Testis (tissue), 3 donors: ENCODE measurements around the gene KMT2B. TPM values are rescaled to one million over a fixed set of nuclear protein-coding genes. Genes with fewer than 3 reads are reported as not detected.

Experiments
- DNase-seq: peaks from one replicate; pipeline ENCODE4 v3.0.0-alpha.2; 2019
- H3K27ac ChIP-seq, 2 donors: fragments of 200-600 bp; sonication (generic); one replicate each; pipeline ENCODE4 v1.5.1; 2019
- H3K27me3 ChIP-seq: fragments of 200-600 bp; sonication (generic); one replicate; pipeline ENCODE4 v1.5.1; 2019
- H3K36me3 ChIP-seq: fragments of 200-600 bp; sonication (generic); one replicate; pipeline ENCODE4 v1.5.1; 2017; ENCODE audit warnings: low read depth; ENCODE audit errors: missing control alignments
- H3K4me1 ChIP-seq: fragments of 200-600 bp; sonication (generic); one replicate; pipeline ENCODE4 v1.5.1; 2019
- H3K4me3 ChIP-seq, 2 donors: fragments of 200-600 bp; sonication (generic); one replicate each; pipeline ENCODE4 v1.5.1; 2017 to 2019
- H3K9me3 ChIP-seq: fragments of 200-600 bp; sonication (generic); one replicate; pipeline ENCODE4 v1.5.1; 2017
- CTCF ChIP-seq, 3 experiments: fragments of 450-650 bp in 2 of 3; fragments of 200-600 bp in 1 of 3; sonication (generic) in 1 of 3; IDR thresholded peaks; one replicate each; pipeline ENCODE4 v1.5.1; 2016 to 2019; ENCODE audit warnings: antibody characterized with exemption in 3 of 3, mild to moderate bottlenecking in 2 of 3, moderate library complexity in 1 of 3
- POLR2A ChIP-seq: fragments of 450-650 bp; IDR thresholded peaks from one replicate; pipeline ENCODE4 v1.6.1; 2017; ENCODE audit warnings: antibody characterized with exemption, mild to moderate bottlenecking, moderate library complexity
- WGBS, 2 donors: methylation state at CpG; one replicate each; pipeline ENCODE4 v1.1.5; 2018; 5-methylcytosine and 5-hydroxymethylcytosine counted together
- intact Hi-C: fragments of 100-400 bp; cut with DNase I; formaldehyde crosslinking; loops from one replicate; pipeline ENCODE4 v1.15.1; 2023; ENCODE audit warnings: low total_unique reads
- polyA plus RNA-seq: library from polyadenylated mRNA; stranded (reverse); fragments of 350-450 nt; fragmentation: Illumina TruSeq; extraction: RNeasy Lipid Tissue Mini Kit (QIAGEN cat#74804); gene quantifications from one replicate; pipeline ENCODE4 v1.2.3, GENCODE V29; 2014; ENCODE audit warnings: low read depth, low replicate concordance; ENCODE audit not compliant: insufficient read depth
- total RNA-seq, 2 donors: library from RNA; depleted of rRNA; stranded (reverse); fragments of >200 nt; gene quantifications; one replicate each; pipeline ENCODE4 v1.2.3, GENCODE V29; 2016

Gene KMT2B
- total and polyA plus RNA-seq, 3 donors from 2014 or later: 73.3 to 110 (median 109) TPM

- Histone ChIP-seq H3K36me3 (no peaks in the 10 kb centered on the region), H3K4me1 (no peaks in the 10 kb centered on the region), H3K27me3 (no peaks in the 10 kb centered on the region), H3K27ac (no peak overlapping the region), H3K4me3 (no peak overlapping the region), H3K9me3 (no peaks in the 10 kb centered on the region)
- WGBS, 2 donors: 87 to 92% methylated on average over 5 to 18 of the region's 18 CpGs
- TF ChIP-seq POLR2A: no peak
- no peak for TF ChIP-seq CTCF (IDR thresholded peaks at IDR 0.05)
- intact Hi-C loops: no loop called here
- DNase-seq: no peak
Observed at GRCh38 chr19:35729021-35729420, 11.2 kb downstream of the KMT2B start.

- 73 to 88% methylated on average over 3 to 11 of the region's 11 CpGs for WGBS, 2 donors
- H3K4me3 ChIP-seq: no peak overlapping the region
- H3K4me1 ChIP-seq: no peaks in the 10 kb centered on the region
- TF ChIP-seq POLR2A (no peak), CTCF (IDR thresholded peaks at IDR 0.05) (no peak)
- DNase-seq: no peak
- no peaks in the 10 kb centered on the region for H3K27me3 ChIP-seq
- H3K9me3 ChIP-seq: no peaks in the 10 kb centered on the region
- intact Hi-C loops: no loop called here
- H3K36me3 ChIP-seq: no peaks in the 10 kb centered on the region
- H3K27ac ChIP-seq: no peak overlapping the region
Observed at GRCh38 chr19:35729763-35730162, 12.0 kb downstream of the KMT2B start.

GRCh38 chr19:35730326-35730725 is 12.5 kb downstream of the KMT2B start:
- H3K36me3 ChIP-seq: no peaks in the 10 kb centered on the region

GRCh38 chr19:35731353-35731752 is 13.6 kb downstream of the KMT2B start:
- intact Hi-C loops: no loop called here
- TF ChIP-seq CTCF (IDR thresholded peaks at IDR 0.05) (no peak), POLR2A (no peak)
- Histone ChIP-seq H3K9me3 (no peaks in the 10 kb centered on the region), H3K36me3 (no peaks in the 10 kb centered on the region), H3K27me3 (no peaks in the 10 kb centered on the region), H3K4me3 (no peak overlapping the region), H3K27ac (no peak overlapping the region), H3K4me1 (no peaks in the 10 kb centered on the region)
- no peak for DNase-seq
- 83 to 87% methylated on average over 9 of the region's 9 CpGs for WGBS, 2 donors

More at GRCh38 chr19:35730326-35730725, 12.5 kb downstream of the KMT2B start:
- no peak overlapping the region for H3K27ac ChIP-seq
- intact Hi-C loops: no loop called here
- no peaks in the 10 kb centered on the region for H3K9me3 ChIP-seq
- H3K4me1 ChIP-seq: no peaks in the 10 kb centered on the region
- no peak for DNase-seq
- 92 to 96% methylated on average over 18 of the region's 18 CpGs for WGBS, 2 donors
- no peak for TF ChIP-seq CTCF (IDR thresholded peaks at IDR 0.05)
- no peak for TF ChIP-seq POLR2A
- no peak overlapping the region for H3K4me3 ChIP-seq
- H3K27me3 ChIP-seq: no peaks in the 10 kb centered on the region

- Histone ChIP-seq H3K4me3 (no peak overlapping the region), H3K9me3 (no peaks in the 10 kb centered on the region), H3K27me3 (no peaks in the 10 kb centered on the region), H3K27ac (no peak overlapping the region), H3K4me1 (no peaks in the 10 kb centered on the region), H3K36me3 (no peaks in the 10 kb centered on the region)
- intact Hi-C loops: no loop called here
- TF ChIP-seq POLR2A (no peak), CTCF (IDR thresholded peaks at IDR 0.05) (no peak)
- DNase-seq: no peak
- WGBS, 2 donors: 79 to 85% methylated on average over 14 to 21 of the region's 21 CpGs
Observed at GRCh38 chr19:35731779-35732405, 14.1 kb downstream of the KMT2B start.
